HG03575 (cell line): Measurements from ENCODE around the gene LCN10.
"Not testable (repeated sequence)": the region's sequence is repeated elsewhere in the genome, so short reads cannot be mapped to it uniquely, and the experiment has no call there.

Source experiments
- ATAC-seq: cut with Tn5 transposase; IDR thresholded peaks from one replicate; pipeline ENCODE4 v1.9.1; 2021; ENCODE audit not compliant: unreplicated experiment, insufficient number of reproducible peaks, low FRiP score; ENCODE audit errors: extremely low read depth

Gene LCN10

DNA sequence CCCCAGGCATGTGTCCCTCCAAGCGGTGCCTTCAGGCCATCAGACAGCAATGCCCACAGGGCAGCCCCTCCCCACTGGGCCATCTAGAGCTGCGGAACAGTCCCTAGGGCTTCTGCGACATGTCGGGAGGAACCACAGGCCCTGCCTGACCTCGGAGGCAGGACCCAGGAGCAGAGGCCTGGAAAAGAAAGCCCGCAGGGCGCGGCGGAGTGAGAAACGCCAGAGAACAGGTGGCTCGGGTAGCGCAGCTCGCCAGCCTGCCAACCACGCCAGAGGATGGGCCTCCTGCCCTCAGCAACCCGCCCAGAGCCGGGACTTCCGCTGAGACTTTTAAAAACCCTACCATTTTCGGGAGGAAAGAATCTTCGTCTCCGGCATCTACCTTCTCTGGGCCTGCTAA lies 14.6 kb upstream of the LCN10 start:
- ATAC-seq, result no peak

DNA sequence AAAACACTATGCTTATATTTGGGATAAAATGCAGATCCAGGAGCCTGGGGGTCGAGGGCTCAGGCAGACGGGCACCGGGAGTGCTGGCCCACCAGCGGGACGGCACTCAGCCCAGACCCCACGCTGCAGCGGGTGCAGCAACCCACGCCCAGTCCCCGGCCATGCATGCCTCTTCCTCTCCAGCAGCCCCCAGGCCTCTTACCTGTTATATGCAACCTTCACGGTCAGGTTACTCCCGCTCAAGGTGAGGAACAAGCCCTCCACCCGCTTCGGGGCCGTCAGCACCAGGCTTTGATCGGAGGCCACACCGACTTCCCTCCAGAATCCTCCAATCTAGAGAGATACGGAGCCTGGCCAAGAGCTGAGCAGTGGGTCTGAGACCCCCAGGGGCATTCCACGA lies 14.1 kb upstream of the LCN10 start:
- ATAC-seq, result no peak

DNA sequence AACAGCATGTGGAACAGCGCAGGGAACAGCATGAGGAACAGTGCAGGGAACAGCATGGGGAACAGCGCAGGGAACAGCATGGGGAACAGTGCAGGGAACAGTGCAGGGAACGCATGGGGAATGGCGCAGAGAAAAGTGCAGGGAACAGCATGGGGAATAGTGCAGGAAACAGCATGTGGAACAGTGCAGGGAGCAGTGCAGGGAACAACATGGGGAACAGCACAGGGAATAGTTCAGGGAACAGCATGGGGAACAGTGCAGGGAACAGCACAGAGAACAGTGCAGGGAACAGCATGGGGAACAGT lies 13.3 kb upstream of the LCN10 start:
- ATAC-seq, result no peak

GRCh38 chr9:136755302-136756133 lies 12.8 kb upstream of the LCN10 start:
- ATAC-seq, result not testable (repeated sequence)

- ATAC-seq, result no peak
Measured at GRCh38 chr9:136754626-136755301, 12.0 kb upstream of the LCN10 start.

DNA sequence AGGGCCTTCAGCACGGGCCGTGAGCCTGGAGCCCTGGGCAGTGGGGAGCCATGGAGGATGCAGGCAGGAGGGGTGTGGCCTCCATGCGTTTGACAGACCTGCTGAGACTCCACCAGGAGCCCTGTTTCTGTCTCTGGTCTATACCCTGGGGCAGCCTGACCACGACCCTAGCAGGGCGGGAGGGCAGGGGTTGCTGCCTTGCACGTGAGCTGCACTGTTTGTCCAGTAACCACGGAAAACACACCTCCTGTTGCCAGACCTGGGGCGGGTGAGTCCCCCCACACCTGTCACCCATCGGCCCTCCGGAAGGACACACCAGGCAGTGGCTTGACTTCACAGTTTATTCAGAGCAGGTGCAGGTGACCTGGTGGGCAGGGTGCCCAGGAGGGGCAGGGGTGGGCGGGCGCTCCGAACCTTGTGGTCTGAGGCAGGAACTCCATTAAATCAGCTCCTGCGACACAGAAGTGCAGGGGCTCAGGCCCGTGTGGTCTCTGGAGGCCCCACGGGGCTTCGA lies 11.4 kb upstream of the LCN10 start:
- ATAC-seq, result no peak

DNA sequence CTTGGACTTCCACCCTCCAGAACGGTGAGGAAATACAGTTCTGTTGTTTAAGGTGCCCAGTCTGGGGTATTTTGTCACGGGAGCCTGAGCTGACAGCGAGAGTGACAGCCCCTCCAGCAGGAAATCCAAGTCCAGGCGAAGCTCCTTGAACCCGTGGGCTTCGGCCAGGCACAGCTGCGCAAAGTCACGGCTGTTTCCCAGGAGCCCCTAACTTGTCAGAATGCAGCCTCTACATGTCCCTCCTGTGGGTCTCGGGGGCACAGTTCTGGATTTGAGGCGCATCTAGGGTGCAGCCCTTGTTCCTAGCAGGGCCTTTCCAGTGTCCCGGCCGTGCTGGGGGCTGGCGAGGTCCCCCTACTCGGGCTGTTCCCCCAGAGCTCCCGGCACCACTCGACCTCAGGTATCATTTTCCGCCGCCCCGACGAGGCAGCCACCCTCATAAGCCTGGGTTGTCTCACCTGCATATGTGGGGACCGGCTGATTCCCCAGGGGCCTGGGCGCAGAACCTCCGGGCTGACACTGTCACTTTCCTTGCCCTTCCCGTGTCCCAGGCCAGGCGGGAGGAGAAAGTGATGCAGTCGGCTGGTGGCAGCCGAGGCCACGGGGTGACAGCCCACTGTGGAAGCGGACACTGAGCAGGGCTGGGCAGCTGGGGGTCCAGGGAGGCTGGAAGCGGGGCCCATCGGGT lies 10.8 kb upstream of the LCN10 start:
- ATAC-seq, result no peak

GRCh38 chr9:136751814-136752213 lies 9.1 kb upstream of the LCN10 start:
- no peak for ATAC-seq

DNA sequence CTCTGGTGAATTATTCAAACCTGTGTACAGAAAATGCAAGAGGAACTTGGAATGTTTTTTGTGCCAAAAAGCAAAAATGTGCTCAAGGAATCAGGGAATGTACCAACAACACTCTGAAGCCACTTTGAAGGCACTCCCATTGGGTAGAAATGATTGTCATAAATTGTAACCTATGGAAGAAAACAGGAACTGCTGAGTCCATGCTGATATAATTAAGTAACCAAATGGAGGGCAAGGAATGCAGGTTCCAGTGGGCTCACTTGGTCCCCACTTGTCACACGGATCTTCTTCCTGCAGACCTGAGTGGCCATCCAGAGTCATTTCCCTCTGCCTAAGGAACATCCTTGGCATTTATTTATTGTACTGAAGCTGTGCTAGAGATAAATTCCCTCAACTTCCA lies 8.5 kb upstream of the LCN10 start:
- ATAC-seq, result no peak

GRCh38 chr9:136750526-136750925 lies 7.8 kb upstream of the LCN10 start:
- no peak for ATAC-seq

GRCh38 chr9:136748666-136749611 lies 6.2 kb upstream of the LCN10 start:
- ATAC-seq, result no peak

DNA sequence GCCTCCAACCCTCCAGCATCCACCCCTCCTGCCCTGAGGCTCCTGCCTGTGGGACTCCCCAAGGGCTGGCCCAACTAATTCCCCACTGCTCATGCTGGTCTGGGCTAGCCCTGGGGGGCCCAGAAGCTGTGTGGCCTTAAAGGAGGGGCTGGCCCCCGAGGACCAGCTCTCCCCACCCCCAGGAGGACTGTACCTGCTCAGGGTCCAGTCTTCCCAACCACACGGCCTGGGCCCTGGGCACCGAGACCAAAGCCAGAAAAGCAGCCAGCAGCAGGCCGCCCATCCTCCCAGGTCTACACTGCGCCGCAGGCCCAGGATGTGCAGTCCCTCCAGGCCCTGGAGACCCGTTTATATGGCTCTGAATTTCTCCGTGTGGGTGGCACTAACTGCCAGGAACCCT lies 5.5 kb upstream of the LCN10 start, which contains the start of gene LCN6:
Gene LCN6, minus strand, starts transcription at position 325 of the 400 bp plus-strand sequence. Its CDS starts 42 bp downstream, at position 283.
- no peak for ATAC-seq

DNA sequence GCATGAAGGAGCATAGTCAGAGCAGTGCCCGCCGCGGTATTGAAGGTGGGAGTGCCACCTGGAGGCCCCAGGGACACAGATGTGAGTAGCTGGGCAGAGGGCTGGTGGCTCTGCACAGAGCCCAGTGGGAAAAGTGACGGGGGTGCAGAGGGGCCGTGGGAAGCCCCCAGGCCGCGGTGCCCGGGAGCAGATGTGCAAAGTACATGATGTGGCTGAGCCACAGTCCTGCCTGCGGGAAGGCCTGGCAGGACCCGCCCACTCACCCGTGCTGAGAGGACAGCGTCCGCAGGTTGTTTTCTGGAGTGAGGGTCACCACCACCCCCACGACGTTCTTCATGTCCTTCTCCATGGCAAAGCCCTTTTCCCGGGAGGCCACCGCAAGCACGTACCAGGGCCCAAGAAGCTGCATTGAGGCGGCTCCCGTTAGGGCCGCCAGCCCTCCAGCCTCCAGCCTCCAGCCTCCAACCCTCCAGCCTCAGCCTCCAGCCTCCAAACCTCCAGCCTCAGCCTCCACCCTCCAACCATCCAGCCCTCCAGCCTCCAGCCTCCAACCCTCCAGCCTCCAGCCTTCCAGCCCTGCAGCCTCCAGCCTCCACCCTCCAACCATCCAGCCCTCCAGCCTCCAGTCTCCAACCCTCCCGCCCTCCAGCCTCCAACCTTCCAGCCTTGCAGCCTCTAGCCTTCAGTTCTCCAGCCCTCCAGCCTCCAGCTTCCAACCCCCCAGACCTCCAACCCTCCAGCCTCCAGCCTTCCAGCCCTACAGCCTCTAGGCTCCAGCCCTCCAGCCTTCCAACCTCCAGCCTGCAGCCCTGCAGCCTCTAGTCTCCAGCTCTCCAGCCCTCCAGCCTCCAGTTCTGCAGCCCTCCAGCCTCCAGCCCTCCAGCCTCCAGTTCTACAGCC lies 4.7 kb upstream of the LCN10 start:
- no peak for ATAC-seq

DNA sequence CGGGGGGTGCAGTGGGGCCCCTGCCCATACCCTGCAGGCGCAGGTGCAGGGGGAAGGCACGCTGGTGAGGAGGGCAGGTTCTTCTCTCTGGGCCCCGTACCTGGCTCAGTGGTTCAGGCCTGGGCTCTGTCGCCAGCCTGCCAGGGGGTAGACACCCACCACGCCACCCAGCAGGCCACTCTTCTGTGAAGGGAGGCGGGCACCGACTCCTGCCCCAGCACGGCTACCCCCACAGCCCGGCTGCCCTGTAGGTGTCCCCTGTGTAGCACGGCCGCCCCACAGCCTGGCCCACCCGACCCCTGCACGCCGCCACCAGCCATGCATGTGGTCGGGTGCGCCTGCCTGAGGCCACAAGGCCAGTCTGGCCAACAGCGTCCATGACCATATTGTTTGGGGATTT lies 3.9 kb upstream of the LCN10 start:
- no peak for ATAC-seq

DNA sequence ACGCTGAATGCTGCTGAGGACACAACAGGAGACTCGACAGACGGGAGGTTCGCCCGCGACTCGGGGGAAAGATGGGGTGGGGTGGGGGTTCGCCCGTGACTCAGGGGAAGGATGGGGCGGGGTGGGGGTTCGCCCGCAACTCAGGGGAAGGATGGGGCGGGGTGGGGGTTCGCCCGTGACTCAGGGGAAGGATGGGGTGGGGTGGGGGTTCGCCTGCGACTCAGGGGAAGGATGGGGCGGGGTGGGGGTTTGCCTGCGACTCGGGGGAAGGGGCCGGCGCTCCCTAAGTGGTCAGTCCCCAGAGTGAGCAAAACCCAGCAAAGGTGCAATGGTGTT lies 3.4 kb upstream of the LCN10 start:
- no peak for ATAC-seq

DNA sequence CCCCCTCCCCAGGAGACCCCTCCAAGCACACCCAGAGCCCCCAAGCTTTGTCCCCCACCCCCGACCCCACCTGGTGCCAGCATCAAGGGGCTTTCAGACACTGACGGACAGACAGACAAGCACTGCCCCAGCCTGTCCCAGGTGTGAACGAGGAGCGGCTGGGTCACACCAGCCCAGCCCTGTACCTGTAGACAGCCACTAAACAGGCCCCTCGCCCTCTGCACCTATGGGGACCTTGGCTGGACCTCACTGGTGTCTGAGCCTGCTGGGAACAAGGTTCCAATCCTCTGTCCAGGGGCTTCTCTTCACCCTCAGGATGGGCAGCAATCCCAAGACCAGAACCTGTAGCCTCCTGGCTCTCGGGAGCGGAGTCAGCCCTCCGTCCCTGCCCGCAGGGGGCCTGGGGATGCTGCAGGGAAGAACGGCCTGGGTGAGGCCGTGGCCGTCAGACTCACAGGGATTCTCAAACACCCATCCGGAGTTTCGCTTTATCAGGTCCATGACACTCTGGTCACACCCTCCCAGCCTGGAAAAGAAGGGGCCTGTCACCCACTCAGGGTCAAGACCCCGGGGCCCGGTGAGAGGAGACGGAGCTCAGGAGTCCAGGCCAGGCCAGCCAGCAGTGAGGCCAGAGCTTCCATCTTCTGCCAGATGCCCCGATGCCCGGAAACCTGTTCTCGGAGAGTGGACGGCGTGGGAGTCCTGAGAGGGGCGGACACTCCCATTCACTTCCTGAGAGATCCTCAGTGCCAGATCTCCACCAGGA lies 2.8 kb upstream of the LCN10 start:
- no peak for ATAC-seq

DNA sequence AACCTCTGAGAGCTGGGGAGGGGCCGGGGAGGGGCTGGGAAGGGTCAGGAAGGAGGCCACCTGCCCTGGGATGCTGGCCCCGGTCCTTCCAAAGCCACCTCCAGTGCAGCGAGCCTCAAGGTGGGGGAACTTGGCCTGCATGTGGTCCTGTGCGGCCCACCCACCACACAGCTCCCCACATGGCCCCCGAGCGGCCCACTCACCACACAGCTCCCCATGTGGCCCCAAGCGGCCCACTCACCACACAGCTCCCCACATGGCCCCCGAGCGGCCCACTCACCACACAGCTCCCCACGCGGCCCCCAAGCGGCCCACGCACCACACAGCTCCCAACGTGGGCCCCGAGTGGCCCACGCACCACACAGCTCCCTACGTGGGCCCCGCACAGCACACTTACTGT lies 2.0 kb upstream of the LCN10 start:
- no peak for ATAC-seq
